ENCODE measurements around the gene DDR2.

DDR2 gene

DNA sequence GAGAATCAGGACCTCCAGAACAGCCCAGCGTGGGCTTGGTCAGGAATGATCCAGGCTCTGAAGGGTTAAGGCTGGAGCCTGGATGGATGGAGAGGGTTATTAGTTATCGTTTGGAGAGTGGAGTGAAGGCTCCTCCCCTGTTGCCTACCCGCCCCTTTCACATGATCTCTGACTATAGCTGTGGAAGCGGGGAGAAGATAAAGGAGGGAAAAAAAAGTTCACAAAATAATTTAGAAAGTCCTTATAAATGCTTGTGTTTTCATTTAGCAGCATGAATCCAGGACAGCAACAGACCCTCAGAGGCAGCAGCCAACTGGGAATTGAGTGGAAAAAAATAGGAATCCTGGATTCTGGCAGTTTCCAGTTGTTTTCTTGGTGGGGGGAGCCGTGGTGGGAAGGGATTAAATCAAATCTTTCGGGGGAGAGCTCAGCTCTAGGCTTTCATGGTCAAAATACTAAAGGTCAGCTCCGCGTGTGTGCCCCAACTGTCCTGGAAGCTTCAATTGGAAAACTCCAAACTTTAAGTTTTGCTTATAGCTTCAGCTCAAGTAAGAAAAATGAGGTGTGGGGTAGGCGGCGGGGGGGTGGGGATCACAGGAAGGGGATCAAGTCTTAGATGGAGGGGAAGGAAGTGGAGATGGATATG is 595 bp upstream of the DDR2 start:
- no peak for DNase-seq

DNA sequence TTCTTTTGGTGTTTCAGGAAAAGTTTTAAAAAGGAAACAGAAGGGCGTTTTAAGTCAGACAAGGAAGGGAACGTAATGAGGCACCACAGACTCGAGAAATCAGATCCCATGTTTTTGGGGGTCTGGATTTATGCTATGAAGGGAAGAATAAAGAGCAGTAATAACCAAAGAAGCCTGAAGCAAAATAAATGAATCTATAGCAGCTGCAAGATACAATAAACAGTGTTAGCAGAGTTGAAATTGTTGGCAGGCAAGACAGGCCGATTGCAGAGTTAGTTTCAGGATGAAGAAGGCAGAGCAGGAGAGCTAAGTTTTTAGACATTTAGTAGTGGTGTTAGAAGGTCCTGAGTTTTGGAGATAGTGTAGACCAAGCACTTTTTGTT is 425 bp downstream of the DDR2 start:
- DNase-seq = no peak

DNA sequence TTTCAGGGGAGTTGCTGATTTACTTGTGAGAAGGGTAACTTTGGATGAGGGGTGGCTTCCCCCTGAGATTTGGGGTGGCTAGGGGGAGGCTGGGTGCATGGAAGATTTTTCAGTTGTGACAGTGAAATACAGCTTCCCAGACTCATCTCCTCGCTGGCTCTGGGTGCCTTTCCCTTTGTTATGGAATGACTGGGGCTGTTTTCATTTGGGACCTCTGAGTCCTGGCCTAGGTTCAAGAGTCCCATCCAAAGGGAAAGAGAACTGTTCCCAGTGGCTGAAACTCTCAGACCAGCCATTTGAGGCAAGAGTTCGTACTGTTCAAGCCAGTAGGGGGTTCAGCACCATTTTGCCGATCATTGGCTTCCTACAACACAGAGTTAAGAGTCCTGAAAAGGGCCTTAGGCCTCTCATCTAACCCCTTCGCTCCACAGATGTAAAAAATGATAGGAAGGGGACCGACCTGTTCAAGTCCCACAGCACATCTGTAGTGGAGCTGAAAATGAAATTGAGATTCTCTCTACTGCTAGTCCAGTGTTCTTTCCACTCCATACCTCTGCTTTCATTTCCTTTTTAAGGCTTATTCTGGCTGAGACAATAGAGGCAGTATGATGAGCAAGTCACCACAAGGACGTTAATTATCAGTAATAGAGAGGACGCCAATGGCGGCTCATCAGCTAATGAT is 958 bp downstream of the DDR2 start:
- DNase-seq = no peak

DNA sequence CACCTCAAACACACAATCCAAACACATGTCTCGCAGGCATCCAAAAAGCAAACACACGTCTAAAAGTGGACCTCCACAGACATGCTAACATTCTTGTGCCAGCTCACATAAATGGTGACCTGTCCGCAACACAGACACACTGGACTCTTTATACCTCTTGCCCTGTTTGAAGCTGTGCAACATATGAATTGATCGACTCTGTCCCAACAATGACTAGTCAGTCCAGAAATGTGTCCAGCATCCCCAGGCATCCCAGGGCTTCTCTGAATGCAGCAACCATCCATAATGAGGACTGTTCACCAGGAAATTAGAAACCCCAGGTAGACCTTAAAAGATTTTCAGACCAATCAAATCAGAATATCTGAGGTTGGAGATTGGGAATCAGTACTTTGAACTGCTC is 3.2 kb downstream of the DDR2 start:
- no peak for DNase-seq

DNA sequence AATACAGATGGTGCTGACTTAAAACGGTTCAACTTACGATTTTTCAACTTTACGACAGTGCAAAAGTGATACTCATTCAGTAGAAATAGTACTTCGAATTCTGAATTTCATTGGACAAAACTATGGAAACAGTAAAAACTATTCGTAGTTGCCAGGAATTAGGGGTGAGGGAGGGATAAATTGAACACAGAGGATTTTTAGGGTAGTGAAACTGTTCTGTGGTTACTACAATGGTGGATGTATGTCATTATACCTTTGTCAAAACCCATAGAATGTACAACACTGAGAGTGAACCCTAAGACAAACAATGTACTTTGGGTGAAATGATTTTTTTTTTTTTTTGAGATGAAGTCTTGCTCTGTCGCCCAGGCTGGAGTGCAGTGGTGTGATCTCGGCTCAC is 7.5 kb downstream of the DDR2 start:
- no peak for DNase-seq

DNA sequence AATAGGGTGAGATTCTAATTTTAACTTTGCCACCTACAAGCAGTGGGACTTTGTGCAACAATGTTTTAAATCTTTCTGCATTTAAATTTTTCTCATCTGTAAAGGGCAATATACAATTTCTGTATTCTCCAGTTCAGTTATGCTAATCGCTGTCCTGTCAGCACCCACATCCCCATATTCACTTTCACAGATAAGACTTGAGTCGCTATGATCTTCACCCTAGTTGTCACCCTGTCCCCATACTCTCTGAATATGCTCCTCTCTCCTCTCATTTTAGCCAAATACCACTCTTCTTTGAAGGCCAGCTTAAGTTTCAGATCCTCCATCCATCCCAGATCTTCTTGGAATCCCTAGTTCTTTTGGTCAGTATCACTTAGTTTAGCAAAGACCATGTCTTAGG is 8.8 kb downstream of the DDR2 start:
- DNase-seq = no peak

DNA sequence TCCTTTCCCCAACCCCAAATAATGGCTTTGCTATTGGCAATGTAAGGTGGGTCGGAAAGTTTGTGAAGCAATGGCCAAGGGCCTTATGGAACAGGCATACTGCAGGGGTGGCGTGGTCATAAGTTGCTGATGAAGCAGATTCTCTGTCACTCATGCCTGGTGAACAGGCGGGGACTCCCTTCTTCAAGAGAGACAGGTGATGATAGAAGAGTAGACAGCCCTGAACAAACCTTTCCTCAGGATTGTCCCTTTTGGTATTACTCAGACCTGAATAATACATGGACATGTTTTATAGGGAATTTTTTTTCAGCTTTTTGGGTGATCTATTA is 12.7 kb downstream of the DDR2 start:
- no peak for DNase-seq

DNA sequence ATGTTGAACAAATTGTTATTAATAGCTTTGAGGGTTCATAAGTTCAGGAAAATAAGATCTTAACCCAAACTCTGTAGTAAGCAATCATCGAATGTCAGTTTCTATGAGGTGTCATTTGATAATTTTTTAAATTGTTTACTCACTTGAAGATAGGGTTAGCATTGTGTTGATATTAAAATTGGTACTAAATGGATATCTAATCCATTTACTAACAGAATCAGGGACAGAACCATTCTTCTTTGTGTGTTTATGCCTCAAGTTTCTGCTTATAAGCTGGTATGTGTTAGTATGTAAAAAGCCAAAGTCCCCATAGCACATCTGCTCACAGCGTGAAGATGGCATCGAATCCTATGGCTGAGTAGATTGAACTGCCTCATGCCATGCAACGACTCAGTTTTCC is 13.4 kb downstream of the DDR2 start:
- no peak for DNase-seq

DNA sequence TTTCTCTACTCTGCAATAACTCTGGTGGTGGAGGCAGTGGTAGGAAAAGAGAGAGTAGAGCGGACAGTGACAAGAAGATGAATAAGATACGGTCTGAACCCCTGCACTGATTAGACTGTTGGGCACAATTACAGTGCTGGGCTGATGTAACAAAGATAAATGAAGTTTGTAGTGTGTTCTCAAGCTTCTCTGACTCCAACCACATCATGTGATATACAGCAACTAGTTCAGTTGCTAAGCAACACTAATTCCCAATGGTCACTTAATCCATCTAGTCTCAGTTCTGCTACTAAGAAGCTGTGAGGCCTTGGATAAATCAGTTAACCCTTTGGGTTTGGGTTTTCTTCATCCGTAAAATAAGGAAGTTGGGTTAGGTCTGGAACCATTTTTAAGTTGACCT is 17.3 kb downstream of the DDR2 start:
- no peak for DNase-seq

DNA sequence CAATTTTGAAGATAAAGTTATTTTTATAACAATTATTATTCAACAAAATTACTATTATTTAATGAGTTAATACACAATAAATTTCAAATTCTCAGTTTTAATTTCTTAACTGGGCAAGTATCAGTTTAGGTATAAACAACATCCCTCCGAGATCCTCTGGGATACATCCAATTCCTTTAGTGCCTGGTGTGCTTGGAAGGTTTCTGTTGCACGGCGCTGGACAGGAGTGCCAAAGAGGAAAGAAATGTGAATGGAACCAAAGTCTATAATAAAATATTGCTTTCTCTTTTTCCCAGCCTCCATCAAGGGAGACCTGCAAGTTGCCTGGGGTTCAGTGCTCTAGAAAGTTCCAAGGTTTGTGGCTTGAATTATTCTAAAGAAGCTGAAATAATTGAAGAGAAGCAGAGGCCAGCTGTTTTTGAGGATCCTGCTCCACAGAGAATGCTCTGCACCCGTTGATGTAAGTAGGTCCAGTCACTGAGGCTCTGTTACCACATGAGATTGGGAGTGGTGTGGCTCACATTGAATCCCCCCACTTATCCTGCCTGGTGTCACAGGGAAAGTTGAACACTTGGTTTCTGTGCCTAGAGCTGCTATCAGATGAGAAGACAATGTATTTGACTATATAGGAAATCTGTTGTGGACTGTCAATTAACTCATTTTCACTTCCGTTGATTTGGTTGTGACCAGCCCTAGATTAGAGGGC is 22.8 kb downstream of the DDR2 start:
- DNase-seq = no peak

DNA sequence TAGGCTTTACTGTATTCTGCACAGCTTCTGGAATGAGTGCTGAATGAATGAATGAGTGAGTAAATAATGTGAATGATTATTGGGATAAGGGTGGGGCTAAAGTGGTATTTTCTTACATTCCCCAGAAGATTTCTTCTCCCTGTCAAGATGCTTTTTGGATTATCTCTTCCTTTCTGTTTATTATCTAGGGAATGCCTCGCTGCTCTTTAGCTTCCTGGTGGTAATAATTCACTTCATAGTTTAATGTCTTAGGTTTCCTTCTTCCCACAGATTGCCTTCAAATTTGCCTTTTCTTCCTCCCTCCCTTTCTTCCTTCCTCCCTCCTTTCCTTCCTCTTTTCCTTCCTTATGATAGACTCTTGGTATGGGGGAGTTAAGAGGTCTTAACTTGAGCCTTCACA is 24.0 kb downstream of the DDR2 start:
- DNase-seq = no peak

DNA sequence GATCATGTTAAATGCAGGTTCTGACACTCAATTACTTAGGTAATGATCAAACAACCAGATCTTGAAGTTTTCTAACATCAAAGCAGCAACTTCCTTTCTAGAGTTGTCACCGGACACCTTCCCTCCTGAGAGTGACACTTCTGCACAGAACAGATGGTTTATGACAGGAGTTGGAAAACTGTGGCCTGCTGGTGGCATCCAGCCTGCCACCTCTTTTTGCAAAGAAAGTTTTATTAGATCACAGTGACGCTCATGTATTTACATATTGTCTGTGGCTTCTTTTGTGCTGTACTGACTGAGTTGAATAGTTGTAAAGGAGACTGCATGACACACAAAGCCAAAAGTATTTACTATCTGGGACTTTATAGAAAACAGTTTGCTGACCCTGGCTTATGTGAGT is 28.3 kb downstream of the DDR2 start:
- no peak for DNase-seq

DNA sequence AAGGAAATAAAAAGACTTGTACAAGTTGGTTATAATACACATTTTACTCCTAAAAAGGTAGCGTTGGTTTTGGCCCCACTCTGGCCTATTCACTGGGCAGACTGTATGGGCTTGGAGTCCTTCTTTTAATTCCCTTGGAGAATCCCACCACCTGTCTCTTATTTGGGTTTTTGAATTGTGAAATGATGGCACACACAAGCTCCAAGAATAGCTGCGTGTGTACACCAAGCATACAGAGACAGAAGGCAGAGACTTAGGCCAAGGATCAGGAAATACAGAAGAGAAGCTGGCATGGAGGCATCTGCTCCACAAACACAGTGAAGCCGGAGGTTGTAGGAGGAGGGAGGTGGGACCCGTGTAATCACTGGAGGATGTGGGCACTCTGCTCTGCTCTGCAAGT is 29.1 kb downstream of the DDR2 start:
- no peak for DNase-seq

DNA sequence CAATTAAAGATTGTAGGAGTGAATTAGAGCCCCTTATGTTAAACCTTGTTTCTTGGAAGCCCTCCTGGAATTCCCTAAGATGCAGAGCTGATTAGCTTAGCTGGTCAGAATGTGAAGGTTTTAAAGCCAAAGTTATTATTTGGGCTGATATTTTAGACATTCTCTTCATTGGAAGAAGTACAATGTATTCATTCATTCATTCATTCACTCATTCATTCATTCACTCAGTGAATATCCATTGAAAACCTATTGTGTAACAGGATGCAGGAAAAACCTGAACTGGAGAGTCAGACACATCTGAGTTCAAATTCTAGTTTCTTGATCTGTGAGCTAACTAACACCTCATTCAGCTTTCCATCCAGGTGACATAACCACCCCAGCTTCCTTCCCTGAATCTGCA is 29.7 kb downstream of the DDR2 start:
- DNase-seq = no peak

DNA sequence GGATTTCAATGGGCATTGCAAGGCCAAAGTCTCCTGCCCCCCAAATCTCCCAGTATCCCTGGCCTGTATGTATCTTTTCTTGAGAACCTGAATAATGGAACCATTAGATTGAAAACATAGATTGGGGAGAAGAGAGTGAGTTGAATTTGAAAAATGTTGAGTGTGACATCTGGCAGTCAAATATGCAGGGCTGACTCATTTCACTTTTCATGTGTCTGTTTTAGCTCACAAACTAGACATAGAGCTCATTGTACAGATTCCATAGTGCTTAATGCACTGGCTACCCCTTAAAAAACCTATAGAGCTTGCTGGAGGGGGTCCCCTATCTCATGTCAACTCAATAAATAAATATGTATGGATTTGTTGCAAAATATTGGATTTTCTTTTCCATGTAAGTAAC is 30.8 kb downstream of the DDR2 start:
- no peak for DNase-seq

DNA sequence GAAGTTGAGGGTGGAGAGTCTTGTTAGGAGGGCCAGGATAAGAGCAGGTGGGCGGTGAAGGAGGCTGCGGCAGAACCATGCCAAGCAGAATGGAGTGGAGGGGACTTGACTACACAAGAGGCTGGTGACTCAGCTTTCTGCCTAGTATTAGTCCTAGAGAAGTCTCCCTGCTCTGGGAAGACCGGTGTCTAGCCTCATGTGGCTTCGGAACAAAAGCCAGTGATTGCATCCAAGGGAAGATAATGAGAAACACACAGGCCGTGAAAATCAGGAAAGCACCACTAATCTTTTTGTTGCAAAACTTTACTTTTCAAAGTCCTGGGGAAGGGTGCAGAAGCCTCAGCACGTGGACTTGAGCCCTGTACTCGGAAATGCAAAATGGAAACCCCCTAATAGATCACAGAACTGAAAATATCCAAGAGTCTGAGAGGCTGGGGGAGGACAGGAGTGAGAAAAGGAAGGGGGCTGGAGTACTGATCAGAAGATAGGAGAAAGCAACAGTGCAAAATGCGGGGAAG is 31.4 kb downstream of the DDR2 start:
- no peak for DNase-seq

DNA sequence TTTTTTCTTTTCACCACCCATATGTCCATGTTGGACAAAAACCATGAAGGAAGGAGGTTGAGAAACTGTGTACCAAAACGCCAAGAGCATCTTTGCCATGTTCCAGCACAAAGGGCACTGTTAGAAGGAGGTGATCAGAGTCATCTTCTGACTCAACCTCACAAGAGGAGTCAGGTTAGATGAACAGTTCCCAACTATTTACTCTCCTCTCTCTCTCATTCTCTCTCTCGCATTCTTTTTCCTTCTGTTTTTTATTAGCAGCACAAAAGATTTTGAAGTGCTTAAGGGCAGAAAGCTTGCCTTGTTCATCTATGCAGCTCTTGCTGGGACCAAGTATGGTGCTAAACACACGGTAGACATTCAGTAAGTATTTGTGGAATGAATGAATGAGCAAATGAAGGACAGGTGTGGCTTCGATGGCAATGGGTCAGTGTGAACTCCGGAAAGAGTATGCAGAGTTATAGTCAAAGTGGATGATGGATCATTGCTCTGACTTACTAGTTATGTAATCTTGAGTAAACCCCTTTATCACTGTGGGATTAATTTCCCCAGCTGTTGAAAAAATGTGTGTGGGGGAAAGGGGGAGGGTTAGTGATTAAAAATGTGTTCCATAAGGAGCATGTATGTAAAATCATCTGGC is 33.9 kb downstream of the DDR2 start:
- no peak for DNase-seq

DNA sequence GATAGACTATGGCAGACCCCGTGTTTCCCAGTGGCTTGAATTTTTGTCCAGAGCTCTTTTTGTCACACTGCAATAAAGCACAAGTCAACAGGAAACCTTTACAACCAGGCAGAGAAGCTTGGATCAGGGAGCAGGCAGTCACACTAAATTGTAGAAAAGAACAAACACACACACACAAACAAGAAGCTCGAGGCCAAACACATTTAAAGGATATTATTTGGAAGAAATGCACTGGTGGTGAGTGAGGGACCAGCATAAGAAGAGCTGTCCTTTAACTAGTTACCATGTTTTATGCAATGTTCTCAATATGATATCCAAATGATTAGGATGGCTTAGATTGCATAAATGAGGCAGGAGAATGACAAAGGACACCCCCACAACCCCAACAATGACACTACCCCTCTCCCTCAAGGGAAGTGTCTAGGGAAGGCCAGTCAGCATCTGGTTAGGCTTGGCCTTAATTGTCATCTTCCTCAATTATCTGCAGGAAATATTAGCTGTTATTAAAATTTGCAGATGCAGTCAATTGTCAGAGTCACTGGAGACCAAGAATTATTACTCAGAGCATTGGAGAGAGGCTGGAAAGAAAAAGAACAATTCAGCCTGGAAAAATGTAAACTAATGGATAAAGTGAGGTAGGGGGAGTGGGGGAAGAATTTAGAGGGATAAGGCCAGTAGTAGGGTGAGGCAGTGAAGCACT is 35.3 kb downstream of the DDR2 start:
- no peak for DNase-seq

DNA sequence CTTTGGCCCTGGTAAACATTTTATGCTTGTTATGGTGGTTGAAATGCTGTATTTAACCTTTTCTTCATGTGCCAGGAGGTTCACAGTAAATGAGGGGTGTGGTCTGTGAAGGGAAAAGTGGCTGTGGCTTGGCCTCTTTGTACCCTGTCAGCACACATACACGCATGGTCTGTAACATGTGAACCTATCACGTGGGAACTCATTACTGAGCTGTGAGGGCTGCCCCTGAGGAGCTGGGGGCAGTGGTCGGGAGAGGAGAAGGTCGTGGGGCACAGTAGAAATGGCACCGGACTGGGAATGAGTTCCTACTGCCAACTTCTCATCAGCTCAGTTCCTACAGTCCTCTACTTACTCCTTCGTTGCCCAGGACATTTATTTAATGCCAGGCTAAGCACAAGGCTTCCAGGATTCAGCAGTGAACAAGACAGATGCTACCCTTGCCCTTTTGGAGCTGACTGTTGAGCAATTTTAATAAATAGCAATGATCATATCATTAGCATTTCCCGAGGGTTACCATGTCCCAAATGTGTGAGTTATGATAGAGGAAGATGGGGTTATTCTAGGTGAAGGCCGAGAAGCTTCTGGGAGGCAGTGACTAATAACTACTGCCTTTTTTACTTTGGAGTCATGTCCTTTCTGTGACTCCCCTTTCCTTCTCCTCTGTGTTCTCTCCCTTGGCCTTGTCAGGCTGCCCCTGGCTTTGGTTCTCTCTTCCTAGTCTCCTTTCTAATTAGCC is 38.8 kb downstream of the DDR2 start:
- DNase-seq = no peak

DNA sequence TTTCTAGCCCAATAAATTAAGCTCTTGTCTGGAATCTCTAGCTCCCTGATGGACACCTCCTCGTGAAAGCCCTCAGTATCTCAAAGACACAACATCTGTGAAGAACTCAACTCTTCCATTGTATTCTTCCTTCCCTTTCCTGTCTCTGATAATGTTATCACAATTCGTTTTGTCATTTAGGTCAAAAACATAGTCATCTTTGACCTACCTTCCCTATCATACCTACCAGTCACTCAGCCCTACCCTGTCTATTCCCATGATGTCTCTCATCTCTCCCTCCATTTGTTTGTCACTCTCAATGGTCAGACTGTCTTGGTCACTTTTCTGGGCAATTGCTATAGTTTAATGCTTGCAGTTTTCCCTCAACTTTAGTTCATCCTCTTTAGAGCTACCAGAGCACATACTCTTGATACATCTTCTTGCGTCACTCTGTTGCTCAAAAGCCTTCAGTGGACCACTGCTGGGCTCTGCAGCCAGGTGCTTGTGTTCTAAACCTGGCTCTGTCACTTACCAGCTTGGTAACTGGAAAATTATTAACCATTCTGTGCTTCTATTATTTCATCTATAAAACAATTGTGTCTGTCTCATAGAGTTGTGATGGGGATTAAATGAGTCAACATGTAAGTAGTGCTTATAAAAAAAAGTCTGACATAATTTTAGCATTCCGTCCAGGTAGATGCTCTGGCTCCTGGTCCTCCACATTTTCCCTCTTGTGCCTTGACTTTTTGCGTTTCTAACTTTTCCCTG is 39.6 kb downstream of the DDR2 start:
- DNase-seq = no peak

DNA sequence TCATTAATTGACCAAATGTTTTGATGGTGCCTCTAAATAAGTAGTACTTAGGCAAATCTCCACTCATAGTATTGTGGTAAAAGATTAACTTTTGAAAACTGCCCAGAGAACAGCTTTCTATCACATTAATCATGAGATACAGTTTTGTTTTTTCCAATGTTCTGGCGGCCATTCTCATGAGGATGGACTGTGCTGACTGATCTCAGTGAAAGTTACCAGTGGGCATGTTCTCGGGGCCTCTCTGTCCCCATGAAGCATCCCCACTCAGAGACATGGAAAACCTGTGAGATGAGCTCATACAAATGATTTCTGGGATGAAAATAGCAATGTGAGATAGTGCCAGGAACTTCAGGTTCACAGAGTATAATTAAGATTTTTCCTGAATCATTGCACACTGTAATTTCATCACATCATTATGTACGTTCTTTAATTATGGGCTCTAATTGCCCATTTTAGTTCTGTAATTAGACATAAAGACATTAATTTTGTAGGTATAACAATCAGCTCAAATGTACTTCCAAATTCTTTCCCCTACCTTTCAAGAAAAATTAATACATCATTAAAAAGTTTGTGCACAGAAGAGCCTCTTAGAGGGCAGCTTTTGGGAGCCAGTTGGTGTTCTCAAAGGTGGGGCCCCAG is 40.5 kb downstream of the DDR2 start:
- DNase-seq = no peak

All from inflammatory macrophage (primary cell).